Prostate gland (tissue), 2 donors: ENCODE results near the gene SCN3B. TPM values are rescaled to one million over a fixed set of nuclear protein-coding genes. Genes with fewer than 3 reads are reported as not detected.

Experiments
- DNase-seq: peaks from one replicate; pipeline ENCODE4 v3.0.0-alpha.2; 2019; ENCODE audit warnings: low spot score
- H3K27ac ChIP-seq, 2 donors: fragments of 200-600 bp; sonication (generic); 2 replicates each; pipeline ENCODE4 v1.5.1; 2017 to 2019
- H3K27me3 ChIP-seq: fragments of 200-600 bp; sonication (generic); replicated peaks from 2 replicates; pipeline ENCODE4 v1.5.1; 2019; ENCODE audit not compliant: insufficient read depth
- H3K36me3 ChIP-seq, 2 donors: fragments of 200-600 bp; sonication (generic); 1 replicate in 1 of 2; 2 replicates in 1 of 2; pipeline versions ENCODE4 v1.5.1 to v1.8.1; 2017 to 2019
- H3K4me1 ChIP-seq: fragments of 200-600 bp; sonication (generic); replicated peaks from 2 replicates; pipeline ENCODE4 v1.5.1; 2019
- H3K4me3 ChIP-seq, 2 donors: fragments of 200-600 bp; sonication (generic); 2 replicates each; pipeline ENCODE4 v1.5.1; 2017 to 2019
- H3K9me3 ChIP-seq: fragments of 200-600 bp; sonication (generic); 2 replicates; pipeline ENCODE4 v1.5.1; 2017
- CTCF ChIP-seq, 4 experiments: fragments of 200-600 bp in 2 of 4; fragments of 450-650 bp in 2 of 4; sonication (generic) in 2 of 4; IDR thresholded peaks; 1 replicate in 3 of 4; 2 replicates in 1 of 4; pipeline ENCODE4 v1.5.1; 2016 to 2019; ENCODE audit warnings: antibody characterized with exemption in 4 of 4, mild to moderate bottlenecking in 2 of 4, moderate library complexity in 2 of 4
- POLR2A ChIP-seq: fragments of 450-650 bp; IDR thresholded peaks from one replicate; pipeline ENCODE4 v1.6.1; 2016; ENCODE audit warnings: antibody characterized with exemption, mild to moderate bottlenecking
- POLR2AphosphoS5 ChIP-seq: sonication (generic); formaldehyde crosslinking; IDR thresholded peaks from one replicate; pipeline ENCODE4 v1.6.1; 2017; ENCODE audit warnings: antibody characterized with exemption
- WGBS: methylation state at CpG from one replicate; pipeline ENCODE4 v1.1.5; 2018; 5-methylcytosine and 5-hydroxymethylcytosine counted together
- intact Hi-C: fragments of 100-400 bp; cut with DNase I; formaldehyde crosslinking; loops from one replicate; pipeline ENCODE4 v1.14.2; 2022
- total RNA-seq, 2 donors: library from RNA; depleted of rRNA; stranded (reverse); fragments of >200 nt; gene quantifications; one replicate each; pipeline ENCODE4 v1.1.0, GENCODE V29; 2016

SCN3B gene
- total RNA-seq, 2 donors from 2014 or later, result 2.5 to 3.5 TPM

- Histone ChIP-seq H3K4me3 (no peak overlapping the region), H3K27me3 (no peaks in the 10 kb centered on the region), H3K27ac (no peak overlapping the region), H3K9me3 (no peaks in the 10 kb centered on the region), H3K4me1 (no peaks in the 10 kb centered on the region), H3K36me3 (no peaks in the 10 kb centered on the region)
- TF ChIP-seq CTCF (IDR thresholded peaks at IDR 0.05) (no peak), POLR2A (no peak)
- 95% methylated on average over 12 of the region's 12 CpGs for WGBS
- DNase-seq, result no peak
- intact Hi-C loops, result loop anchor here (5.0 kb wide), 1 partner anchor 124 kb away; no protein-coding TSS in a partner anchor
These were observed 71.4 kb downstream of the SCN3B start for GRCh38 chr11:123582992-123583504.

GRCh38 chr11:123581651-123582399, 72.6 kb downstream of the SCN3B start:
- Histone ChIP-seq H3K27me3 (no peaks in the 10 kb centered on the region), H3K9me3 (no peaks in the 10 kb centered on the region), H3K36me3 (no peaks in the 10 kb centered on the region), H3K4me3 (no peak overlapping the region), H3K4me1 (no peaks in the 10 kb centered on the region), H3K27ac (no peak overlapping the region)
- intact Hi-C loops, result loop anchor here (5.0 kb wide), 1 partner anchor 125 kb away; no protein-coding TSS in a partner anchor
- TF ChIP-seq CTCF (IDR thresholded peaks at IDR 0.05), result no peak
- TF ChIP-seq POLR2A, result no peak
- TF ChIP-seq POLR2AphosphoS5, result no peak
- DNase-seq, result no peak
- WGBS, result 91% methylated on average over 22 of the region's 22 CpGs

- intact Hi-C loops, result loop anchor here (5.0 kb wide), 1 partner anchor 127 kb away; no protein-coding TSS in a partner anchor
- DNase-seq, result peak; percentile 35
- TF ChIP-seq POLR2AphosphoS5, result no peak
- TF ChIP-seq CTCF (IDR thresholded peaks at IDR 0.05), result peak; percentile 74 to 81 (median 77)
These were observed 73.7 kb downstream of the SCN3B start for GRCh38 chr11:123580557-123581275.

GRCh38 chr11:123580137-123580536, 74.3 kb downstream of the SCN3B start:
- WGBS, result 87% methylated on average over 6 of the region's 6 CpGs
- intact Hi-C loops, result loop anchor here (5.0 kb wide), 1 partner anchor 127 kb away; no protein-coding TSS in a partner anchor
- DNase-seq, result no peak
- TF ChIP-seq CTCF (IDR thresholded peaks at IDR 0.05) (no peak), POLR2A (no peak), POLR2AphosphoS5 (no peak)
- Histone ChIP-seq H3K4me1 (no peaks in the 10 kb centered on the region), H3K27me3 (no peaks in the 10 kb centered on the region), H3K27ac (no peak overlapping the region), H3K9me3 (no peaks in the 10 kb centered on the region), H3K4me3 (no peak overlapping the region), H3K36me3 (no peaks in the 10 kb centered on the region)

More at GRCh38 chr11:123580557-123581275, 73.7 kb downstream of the SCN3B start:
- Histone ChIP-seq H3K27ac (no peak overlapping the region), H3K4me3 (no peak overlapping the region), H3K4me1 (no peaks in the 10 kb centered on the region), H3K36me3 (no peaks in the 10 kb centered on the region), H3K9me3 (no peaks in the 10 kb centered on the region), H3K27me3 (no peaks in the 10 kb centered on the region)
- 14% methylated on average over 25 of the region's 25 CpGs for WGBS
